Left colon (tissue), 2 donors: ENCODE measurements around the gene RASGRP3. TPM values are rescaled to one million over a fixed set of nuclear protein-coding genes. Genes with fewer than 3 reads are reported as not detected.
"Not testable (repeated sequence)": the region's sequence is repeated elsewhere in the genome, so short reads cannot be mapped to it uniquely, and the experiment has no call there.

ENCODE experiments used
- ATAC-seq: fragments of 200-7000 bp; cut with Tn5 transposase; one replicate; pipeline ENCODE4 v1.9.1; 2020; ENCODE audit warnings: mild to moderate bottlenecking, moderate library complexity
- DNase-seq, 2 donors: peaks; one replicate each; pipeline ENCODE4 v3.0.0-alpha.2; 2020
- intact Hi-C, 2 donors: fragments of 100-400 bp; cut with DNase I in 1 of 2; cut with micrococcal nuclease in 1 of 2; formaldehyde crosslinking; loops; one replicate each; pipeline versions ENCODE4 v1.11.2 to v1.14.0; 2022; cut with DNase I, micrococcal nuclease
- total RNA-seq, 2 donors: library from RNA; stranded (reverse); fragmentation: NEBNext Ultra II Directional; extraction: Animal tissue kit (Norgen Biotek cat#: 25700); gene quantifications; one replicate each; pipeline ENCODE4 v1.2.1, GENCODE V29; 2021
- donor health status: DM: no; HTN: no; CAD: no.
- donor health status: DM: yes; HTN: yes; CAD: no.

The RASGRP3 gene
- total RNA-seq, 2 donors from 2014 or later: 2.8 to 5.1 TPM

- no peak for ATAC-seq
- intact Hi-C loops: no loop called here
- no peak for DNase-seq
Observed at GRCh38 chr2:33451825-33452224, 24.6 kb upstream of the RASGRP3 start.

DNA sequence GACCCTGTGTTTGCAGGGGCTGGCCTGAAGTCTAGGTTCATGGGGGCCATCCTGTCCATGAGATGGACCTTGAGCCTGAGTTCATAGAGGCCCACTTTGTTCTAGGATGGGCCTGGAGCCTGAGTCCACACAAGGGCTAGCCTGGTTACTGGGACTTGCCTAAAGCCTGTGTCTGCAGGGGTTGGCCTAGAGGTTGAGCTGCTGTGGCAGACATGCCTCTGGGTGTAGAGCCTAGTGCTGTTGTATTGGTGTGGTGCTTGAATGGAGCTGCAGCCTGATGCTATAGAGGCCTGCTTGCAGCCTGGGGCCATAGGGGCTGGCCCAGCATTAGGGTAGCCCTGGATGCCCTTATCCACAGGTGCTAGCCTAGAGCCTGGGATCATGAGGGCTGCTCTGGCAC lies 23.9 kb upstream of the RASGRP3 start:
- ATAC-seq: no peak
- no peak for DNase-seq
- intact Hi-C loops: no loop called here

GRCh38 chr2:33453905-33454479 lies 22.5 kb upstream of the RASGRP3 start:
- ATAC-seq: no peak
- intact Hi-C loops: no loop called here
- DNase-seq: no peak

DNA sequence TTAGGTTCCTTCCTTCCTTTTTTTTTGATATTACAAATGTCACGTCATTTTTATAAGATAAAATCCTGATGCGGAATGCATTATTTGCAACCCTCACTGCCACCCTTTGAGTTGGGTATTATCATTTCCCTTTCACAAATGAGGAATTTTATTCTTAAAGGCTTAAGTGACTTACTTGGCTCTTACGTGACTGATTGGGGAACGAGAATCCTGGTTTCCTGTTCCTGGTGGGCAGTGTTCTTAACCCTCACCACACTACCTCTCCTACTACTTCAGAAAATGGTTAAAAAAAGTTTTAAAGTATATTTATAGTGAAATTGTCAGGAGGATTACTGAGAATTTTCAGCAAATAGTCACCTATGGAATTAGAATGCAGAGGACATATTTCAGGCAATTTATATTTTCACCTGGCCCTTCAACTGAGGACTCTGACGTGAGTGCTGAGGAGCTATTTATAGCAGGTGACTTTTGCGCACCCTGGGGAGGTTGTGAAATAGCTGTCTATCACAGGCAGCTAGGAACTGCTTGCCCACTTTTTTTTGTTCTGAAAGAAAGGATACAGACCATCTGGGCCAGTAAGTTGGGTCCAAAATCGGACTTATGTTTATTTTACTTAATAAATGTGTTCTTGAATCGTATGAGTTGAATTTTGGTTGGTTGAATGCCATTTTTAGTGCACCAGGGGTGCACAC lies 18.7 kb upstream of the RASGRP3 start:
- ATAC-seq: no peak
- no peak for DNase-seq
- intact Hi-C loops: no loop called here

DNA sequence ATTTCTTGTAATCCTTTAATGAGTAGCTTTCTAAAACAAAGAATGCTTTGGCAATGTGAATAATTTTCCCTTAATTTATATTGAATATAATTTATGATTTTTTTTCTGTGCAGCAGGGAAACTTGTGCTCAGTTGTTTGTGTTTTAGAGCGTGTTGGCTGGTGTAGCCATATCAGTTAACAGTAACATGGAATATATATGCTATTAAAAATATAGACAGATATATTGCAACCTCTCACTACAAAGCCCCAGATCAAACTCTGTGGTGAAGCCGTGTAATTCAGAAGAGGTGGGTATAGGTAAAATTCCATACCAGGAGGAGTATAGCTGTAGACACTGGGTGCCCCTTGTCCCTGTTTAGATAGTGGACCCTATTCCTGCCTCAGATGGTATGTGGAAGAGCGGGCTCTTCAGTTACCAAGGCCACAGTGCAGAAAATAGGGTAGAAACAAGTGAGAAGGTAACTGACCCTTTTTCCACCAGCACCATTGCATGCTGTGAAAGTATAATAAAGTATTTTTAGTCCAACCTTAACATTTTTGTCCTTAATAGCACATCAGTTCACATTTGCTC lies 18.1 kb upstream of the RASGRP3 start:
- no peak for ATAC-seq
- DNase-seq: no peak
- intact Hi-C loops: no loop called here

GRCh38 chr2:33459745-33460144 lies 16.7 kb upstream of the RASGRP3 start:
- intact Hi-C loops: no loop called here
- ATAC-seq (no peak), DNase-seq (no peak)

- intact Hi-C loops, ATAC-seq, DNase-seq: not testable (repeated sequence)
Observed at GRCh38 chr2:33462512-33462911, 13.9 kb upstream of the RASGRP3 start.

DNA sequence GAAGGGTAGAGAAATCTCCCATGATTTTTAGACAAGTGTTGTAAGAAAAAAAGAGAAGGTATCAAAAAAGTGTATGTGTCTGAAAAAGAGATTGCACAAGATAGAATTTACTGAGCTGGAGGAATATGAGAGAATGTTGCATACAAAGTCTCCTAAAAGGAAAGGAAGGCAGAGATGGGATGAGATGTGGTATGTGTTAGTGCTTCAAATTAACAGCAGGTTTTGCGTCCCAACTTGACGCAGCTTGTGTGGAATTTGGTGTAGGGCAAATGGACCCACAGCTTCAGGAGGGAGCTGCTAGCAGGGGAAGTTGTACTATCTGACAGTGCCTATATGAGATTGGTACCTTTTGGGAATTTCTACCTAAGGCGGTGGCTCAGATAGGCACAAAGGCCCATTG lies 9.0 kb upstream of the RASGRP3 start:
- DNase-seq: no peak
- no peak for ATAC-seq
- intact Hi-C loops: no loop called here

- ATAC-seq: no peak
- DNase-seq: no peak
- intact Hi-C loops: no loop called here
Observed at GRCh38 chr2:33469238-33469637, 7.2 kb upstream of the RASGRP3 start.

GRCh38 chr2:33475224-33476130 lies 972 bp upstream of the RASGRP3 start:
- peak; percentile 89 for ATAC-seq

DNA sequence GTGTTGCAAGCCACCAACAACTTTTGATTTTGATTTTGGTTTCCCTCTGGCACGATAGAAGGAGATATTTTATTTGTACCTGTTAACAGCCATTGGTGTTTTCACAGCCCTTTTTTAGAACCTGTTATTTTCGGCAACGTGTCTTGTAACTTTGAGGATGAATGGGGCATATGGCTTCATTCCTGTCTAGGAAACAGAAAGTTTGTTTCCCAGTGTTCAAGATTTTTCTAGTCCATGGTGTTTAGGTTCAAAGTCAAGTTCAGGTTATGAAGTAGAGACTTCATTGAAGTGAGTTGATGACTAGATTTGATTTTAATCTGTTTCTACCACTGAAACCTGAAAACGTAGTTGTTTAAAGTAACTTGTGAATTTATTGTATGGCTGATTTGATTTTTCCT lies 343 bp downstream of the RASGRP3 start:
- intact Hi-C loops: loop anchor here in 1 of 2 donors (10.0 kb wide), 1 partner anchor 98 kb away; no protein-coding TSS in a partner anchor

More at GRCh38 chr2:33475224-33476130, 972 bp upstream of the RASGRP3 start:
- intact Hi-C loops: loop anchor here in 1 of 2 donors (10.0 kb wide), 1 partner anchor 99 kb away; no protein-coding TSS in a partner anchor
- peak; percentile 81 to 86 for DNase-seq

DNA sequence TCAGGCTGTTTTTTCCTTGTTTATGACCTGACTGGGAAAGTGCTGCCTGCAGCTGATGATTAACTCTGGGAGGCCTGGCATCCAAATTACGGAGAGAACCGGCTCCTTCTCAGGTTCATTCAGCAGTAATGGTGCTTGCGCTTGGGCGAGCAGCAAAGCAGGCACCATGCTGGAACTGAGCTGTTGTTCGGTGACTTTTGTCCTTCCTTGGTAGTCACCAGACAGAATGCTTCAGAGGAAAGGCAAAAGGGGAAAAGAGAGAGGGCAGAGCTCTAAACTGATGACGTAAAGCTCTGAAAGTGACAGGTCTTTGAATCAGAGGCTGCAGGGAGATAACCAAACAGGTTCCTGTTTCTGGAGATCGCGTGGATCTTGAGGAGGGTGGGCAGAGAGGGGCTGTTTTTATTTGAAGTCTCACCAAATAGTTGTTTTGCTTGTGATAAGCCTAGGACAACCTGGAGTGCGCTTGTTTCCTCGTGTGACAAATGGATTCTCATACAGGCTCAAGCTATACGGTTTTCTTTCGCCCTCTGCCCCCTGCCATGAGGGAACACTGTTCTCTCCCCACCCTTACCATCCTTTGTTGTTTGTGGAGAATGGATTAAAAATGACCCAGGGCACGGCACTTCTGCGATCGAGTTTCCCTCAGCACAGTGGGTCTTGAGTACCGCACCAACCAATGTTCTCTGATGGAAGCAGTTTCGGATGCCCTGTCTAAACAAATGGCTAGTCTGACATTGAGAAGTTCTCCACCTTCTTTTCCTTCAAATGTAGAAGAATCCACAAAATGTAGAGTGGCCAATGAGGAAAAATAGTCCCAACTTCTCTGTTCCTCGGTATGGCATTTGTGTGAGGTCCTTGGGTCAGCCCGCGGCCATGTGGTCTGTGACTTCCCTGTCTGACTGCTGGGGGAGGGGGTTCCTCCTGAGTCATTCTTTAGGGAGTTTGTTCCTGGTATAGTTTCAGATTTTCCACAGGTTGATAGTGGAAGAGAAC lies 1.3 kb downstream of the RASGRP3 start:
- DNase-seq (peak; percentile 40 to 46), ATAC-seq (peak; percentile 13)

More for the DNA sequence above, 343 bp downstream of the RASGRP3 start:
- DNase-seq: no peak
- ATAC-seq: no peak

DNA sequence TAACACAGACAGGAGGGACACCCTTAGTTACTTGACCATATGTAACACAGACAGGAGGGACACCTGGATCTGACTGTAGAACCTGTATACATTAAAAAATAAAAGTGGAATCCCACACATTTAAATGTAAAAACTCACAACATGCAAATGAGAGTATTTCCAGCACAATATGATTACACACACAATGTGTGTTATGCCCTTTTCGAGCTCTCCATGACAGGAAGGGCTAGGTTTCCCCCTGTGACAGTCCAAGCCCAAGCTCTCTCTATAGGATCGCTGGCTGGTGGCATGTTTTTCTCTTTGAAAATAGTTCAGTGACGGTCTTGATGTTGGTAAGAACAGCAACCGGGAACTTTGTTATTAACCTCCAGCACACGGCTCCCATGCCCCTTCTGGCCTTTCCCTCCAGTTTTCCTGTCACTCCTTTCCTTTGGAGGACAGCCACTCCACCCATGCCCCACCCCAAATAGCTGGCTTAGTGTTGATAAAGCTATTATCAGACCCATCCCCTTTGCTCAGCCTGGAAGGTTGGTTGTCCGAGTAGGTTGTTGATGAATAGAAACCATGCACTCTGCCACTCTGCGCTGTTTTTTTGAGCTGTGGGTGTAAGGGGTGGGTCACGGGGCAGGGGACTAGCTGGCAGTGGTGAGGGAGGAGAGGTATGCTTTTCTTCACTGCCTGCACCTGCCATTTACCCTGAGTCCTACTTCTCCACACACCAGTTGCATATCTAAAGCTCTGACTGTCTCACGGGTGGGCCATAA lies 2.7 kb downstream of the RASGRP3 start:
- intact Hi-C loops: loop anchor here in 1 of 2 donors (10.0 kb wide), 1 partner anchor 96 kb away; no protein-coding TSS in a partner anchor
- no peak for ATAC-seq
- DNase-seq: no peak

More for the DNA sequence above, 1.3 kb downstream of the RASGRP3 start:
- intact Hi-C loops: loop anchor here in 1 of 2 donors (10.0 kb wide), 1 partner anchor 97 kb away; no protein-coding TSS in a partner anchor

- DNase-seq: no peak
- no peak for ATAC-seq
- intact Hi-C loops: no loop called here
Observed at GRCh38 chr2:33482518-33482917, 6.1 kb downstream of the RASGRP3 start.

DNA sequence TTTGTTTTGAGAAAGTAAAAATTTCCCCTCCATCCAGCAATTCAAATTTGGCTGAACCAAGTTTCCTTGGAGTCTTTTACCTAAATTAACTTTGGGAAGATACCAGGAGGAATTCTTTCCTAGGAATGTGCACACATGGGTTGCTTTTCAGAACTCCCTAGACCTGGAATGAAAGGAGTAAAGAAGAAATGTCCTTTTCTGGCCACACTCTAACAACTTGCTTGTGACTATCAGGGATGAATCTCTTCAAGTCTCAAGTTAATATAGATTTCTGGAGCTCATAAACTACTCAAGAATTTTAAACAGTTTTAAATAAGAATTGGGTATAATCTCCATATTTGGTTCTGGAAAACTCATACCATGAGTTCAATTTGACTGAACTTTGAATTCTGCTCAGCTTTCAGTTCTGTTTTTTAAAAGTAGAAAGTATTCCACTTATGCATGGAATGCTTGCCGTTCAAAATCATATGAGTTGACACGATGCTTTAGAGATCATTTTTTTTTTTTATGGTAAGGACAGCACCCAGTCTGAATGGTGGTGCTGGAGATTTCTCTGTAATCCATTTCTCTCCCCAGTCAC lies 7.7 kb downstream of the RASGRP3 start:
- no peak for DNase-seq
- intact Hi-C loops: no loop called here
- no peak for ATAC-seq

DNA sequence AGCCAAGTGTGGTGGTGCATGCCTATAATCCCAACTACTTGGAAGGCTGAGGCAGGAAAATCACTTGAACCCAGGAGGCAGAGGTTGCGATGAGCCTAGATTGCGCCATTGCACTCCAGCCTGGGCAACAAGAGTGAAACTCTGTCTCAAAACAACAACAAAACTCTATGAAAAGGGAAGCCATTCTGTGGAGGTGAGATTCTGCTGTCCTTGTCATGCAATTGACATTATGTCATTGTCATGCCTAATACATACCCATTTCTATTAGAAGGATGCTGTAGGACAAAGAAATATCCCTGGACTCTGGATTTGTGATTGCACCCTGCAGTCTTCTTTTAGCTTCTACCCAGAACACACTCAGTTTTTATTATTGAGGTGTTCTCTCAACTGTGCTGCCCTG lies 8.6 kb downstream of the RASGRP3 start:
- ATAC-seq (no peak), DNase-seq (no peak)
- intact Hi-C loops: no loop called here

DNA sequence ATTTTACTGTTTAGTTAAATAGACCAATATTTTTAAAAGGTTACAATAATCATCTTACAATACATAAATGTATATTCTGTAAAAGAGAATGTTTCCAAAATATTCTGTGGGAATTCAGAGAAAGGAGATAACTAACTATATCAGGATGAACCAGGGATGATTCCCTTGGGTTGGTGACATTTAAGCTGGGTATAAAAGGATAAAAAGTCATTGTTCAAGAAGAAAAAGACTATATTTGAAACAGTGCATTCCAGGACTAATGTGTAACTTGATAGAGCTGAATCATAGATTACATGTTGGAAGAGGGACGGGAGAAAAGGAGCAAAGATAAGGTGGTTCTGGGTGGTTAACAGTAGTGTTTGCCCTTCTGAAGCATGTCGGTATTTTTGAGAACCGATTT lies 10.1 kb downstream of the RASGRP3 start:
- intact Hi-C loops: no loop called here
- DNase-seq (no peak), ATAC-seq (no peak)
